ENCODE data around the gene TF.

TF gene

DNA sequence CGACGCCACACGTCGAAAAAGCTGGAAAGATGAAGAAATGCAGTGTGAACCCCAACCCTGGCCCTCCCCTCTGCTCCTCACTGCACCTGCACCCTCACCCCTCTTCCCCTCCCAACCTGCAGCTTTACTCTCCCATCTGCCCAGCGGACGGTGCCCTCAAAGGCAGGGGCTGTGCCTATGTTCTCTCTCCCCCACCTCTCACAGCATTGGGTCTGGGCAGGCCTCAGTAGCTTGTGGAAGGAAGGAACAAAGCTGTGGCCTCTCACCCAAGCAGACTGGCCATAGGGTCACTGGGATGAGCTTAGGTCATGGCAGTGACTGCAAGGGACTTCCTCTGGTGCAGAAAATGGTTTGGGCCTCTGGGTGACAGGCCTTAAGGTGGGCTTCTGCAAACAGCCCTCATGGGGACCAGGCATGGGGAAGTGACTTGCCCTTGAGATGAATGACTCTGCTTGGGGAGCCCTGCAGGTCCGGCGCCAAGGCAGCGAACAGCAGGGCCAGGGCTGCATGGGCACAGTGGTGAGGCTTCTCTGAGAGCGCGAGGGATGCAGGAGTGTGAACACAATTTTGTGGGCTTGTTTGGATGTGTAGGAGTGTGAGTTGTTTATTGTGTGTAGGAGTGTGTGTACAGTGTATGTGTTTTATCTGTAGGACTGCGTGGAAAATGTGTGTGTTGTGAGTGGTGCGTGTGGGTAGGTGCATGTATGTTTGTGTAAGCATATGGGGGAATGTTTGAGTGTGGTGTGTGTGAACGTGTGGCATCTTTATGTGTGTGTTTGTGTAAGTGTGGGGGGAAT is 88.6 kb downstream of the TF start:
- Histone ChIP-seq H3K4me1 (ENCODE audit: control insufficient read depth, insufficient read depth, low read length) (no peaks in the 10 kb centered on the region), H3K36me3 (ENCODE audit: control insufficient read depth, insufficient read depth, low read length) (no peaks in the 10 kb centered on the region), H3K27me3 (ENCODE audit: control insufficient read depth, insufficient read depth, low read length, poor library complexity, severe bottlenecking) (no peaks in the 10 kb centered on the region), H3K9me3 (ENCODE audit: control insufficient read depth, low read length) (no peaks in the 10 kb centered on the region), H3K4me3 (ENCODE audit: insufficient read depth, low read depth, low read length) (no peak overlapping the region), H3K27ac (ENCODE audit: insufficient read depth, low read depth, low read length, poor library complexity, severe bottlenecking) (no peak overlapping the region)
- 92 to 94% methylated on average over 14 of the region's 14 CpGs for WGBS, 2 experiments

DNA sequence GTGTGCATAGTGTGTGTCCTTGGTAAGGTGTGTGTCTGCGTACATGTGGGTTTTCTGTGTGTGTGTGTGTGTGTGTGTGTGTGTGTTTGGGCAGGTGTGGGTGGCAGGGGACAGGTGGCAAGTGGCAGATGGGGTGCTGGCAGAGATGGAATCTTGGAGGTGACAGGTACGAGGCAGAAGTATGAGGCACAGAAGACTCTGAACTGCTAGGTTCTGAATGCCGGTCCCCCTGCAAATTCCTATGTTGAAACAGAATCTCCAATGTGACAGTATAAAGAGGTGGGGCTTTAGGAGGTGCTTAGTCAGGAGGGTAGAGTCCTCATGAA is 89.2 kb downstream of the TF start:
- Histone ChIP-seq H3K27ac (ENCODE audit: insufficient read depth, low read depth, low read length, poor library complexity, severe bottlenecking) (no peak overlapping the region), H3K36me3 (ENCODE audit: control insufficient read depth, insufficient read depth, low read length) (no peaks in the 10 kb centered on the region), H3K27me3 (ENCODE audit: control insufficient read depth, insufficient read depth, low read length, poor library complexity, severe bottlenecking) (no peaks in the 10 kb centered on the region), H3K4me3 (ENCODE audit: insufficient read depth, low read depth, low read length) (no peak overlapping the region), H3K9me3 (ENCODE audit: control insufficient read depth, low read length) (no peaks in the 10 kb centered on the region), H3K4me1 (ENCODE audit: control insufficient read depth, insufficient read depth, low read length) (no peaks in the 10 kb centered on the region)
- WGBS, 2 experiments: 95 to 97% methylated on average over 3 of the region's 3 CpGs

DNA sequence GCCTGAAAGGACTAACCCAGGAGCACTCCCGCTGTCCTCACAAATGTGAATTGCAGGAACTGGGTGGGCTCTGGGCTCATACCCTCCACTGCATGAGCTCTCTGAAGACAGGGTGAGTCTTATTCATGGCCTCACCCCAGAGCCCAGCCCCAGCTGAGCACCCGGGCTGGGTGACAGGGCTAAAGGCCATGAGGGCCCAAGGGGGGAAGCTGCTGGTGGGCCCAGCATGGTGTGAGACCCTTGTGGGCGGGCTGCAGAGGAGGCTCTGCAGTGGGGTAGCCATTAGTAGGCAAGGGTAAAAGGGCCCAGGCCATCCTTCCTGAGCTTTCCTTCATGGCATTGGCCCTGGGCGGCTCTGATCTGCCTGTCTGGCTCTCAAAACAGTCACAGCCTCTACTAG is 89.8 kb downstream of the TF start:
- Histone ChIP-seq H3K27me3 (ENCODE audit: control insufficient read depth, insufficient read depth, low read length, poor library complexity, severe bottlenecking) (no peaks in the 10 kb centered on the region), H3K4me3 (ENCODE audit: insufficient read depth, low read depth, low read length) (no peak overlapping the region), H3K27ac (ENCODE audit: insufficient read depth, low read depth, low read length, poor library complexity, severe bottlenecking) (no peak overlapping the region), H3K4me1 (ENCODE audit: control insufficient read depth, insufficient read depth, low read length) (no peaks in the 10 kb centered on the region), H3K9me3 (ENCODE audit: control insufficient read depth, low read length) (no peaks in the 10 kb centered on the region), H3K36me3 (ENCODE audit: control insufficient read depth, insufficient read depth, low read length) (no peaks in the 10 kb centered on the region)
- WGBS, 2 experiments: 65 to 70% methylated on average over 4 of the region's 4 CpGs

DNA sequence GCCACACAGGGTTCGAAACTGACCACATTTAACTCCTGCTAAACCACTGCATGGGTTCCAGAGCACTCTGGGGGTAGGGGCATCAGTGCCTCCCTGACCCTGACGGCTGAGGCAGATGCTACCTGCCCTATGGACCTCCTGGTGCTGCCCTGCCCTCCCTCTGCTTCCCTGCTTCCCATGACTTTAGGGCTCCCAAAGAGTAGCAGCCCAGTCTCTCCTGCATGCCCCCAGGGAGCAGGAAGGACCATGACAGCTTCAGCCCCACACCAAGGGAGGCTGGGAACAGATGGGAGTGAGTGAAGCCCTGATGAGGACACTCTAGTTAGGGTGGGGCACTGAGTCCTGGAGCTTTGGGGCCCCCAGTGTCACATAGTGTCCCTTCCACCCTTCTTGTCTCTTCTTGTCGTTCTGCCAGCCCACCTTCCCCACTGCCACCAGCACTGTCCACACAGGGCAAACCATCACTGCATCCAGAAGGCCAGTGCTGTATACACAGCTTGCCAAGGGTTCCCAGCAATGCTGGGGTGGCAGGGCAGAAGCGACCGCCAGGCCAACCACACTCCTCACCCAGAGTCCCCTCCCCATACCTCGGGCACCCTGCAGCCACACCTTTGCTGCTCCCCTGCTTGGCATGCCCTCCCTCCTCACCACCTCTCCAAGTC is 90.4 kb downstream of the TF start:
- H3K27me3 ChIP-seq (ENCODE audit: control insufficient read depth, insufficient read depth, low read length, poor library complexity, severe bottlenecking): no peaks in the 10 kb centered on the region
- no peaks in the 10 kb centered on the region for H3K9me3 ChIP-seq (ENCODE audit: control insufficient read depth, low read length)
- no peaks in the 10 kb centered on the region for H3K4me1 ChIP-seq (ENCODE audit: control insufficient read depth, insufficient read depth, low read length)
- H3K36me3 ChIP-seq (ENCODE audit: control insufficient read depth, insufficient read depth, low read length): no peaks in the 10 kb centered on the region
- no peak overlapping the region for H3K27ac ChIP-seq (ENCODE audit: insufficient read depth, low read depth, low read length, poor library complexity, severe bottlenecking)
- WGBS, 2 experiments: 85 to 91% methylated on average over 6 of the region's 6 CpGs
- no peak overlapping the region for H3K4me3 ChIP-seq (ENCODE audit: insufficient read depth, low read depth, low read length)

DNA sequence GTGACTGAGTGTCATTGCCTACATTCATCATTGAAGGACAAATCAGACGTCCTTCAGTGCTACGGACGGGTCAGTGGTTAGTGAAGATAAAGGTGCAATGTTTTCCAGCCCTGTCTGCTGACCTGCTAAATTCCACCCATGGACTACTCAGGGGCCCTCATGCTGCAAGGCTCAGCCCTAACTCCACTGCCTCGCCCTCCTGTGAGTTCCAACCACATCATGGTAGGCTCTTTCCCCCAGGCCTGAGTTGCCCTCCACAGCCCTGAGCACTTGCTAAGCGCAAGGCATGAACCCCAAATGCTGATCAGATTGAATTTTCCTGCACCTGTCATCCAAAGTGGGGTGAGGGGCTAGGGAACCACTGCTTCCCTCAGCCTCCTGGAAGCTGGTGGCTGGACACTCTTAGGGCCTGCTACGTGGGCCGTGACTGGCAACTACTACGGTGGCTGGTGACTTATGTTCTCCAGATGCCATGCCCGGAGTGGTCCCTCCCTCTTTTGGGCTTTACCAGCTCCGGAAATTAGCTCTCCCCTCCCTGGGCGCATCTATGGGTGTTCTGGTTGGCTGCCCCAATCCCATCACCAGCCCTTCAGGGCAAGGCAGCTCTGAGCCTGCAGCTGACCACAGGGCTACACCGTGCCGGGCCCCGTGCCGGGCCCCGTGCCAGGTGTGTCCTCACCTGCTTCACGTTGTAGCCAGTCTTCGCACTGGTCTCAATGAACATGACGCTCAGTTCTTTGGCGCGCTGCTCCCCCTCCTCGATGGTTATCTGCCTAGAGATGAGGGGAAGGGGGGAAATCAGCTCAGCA is 91.5 kb downstream of the TF start:
- H3K9me3 ChIP-seq (ENCODE audit: control insufficient read depth, low read length): no peaks in the 10 kb centered on the region
- WGBS, 2 experiments: 93 to 95% methylated on average over 22 of the region's 22 CpGs
- H3K4me1 ChIP-seq (ENCODE audit: control insufficient read depth, insufficient read depth, low read length): no peaks in the 10 kb centered on the region
- no peak overlapping the region for H3K4me3 ChIP-seq (ENCODE audit: insufficient read depth, low read depth, low read length)
- H3K27ac ChIP-seq (ENCODE audit: insufficient read depth, low read depth, low read length, poor library complexity, severe bottlenecking): no peak overlapping the region
- no peaks in the 10 kb centered on the region for H3K36me3 ChIP-seq (ENCODE audit: control insufficient read depth, insufficient read depth, low read length)
- no peaks in the 10 kb centered on the region for H3K27me3 ChIP-seq (ENCODE audit: control insufficient read depth, insufficient read depth, low read length, poor library complexity, severe bottlenecking)

DNA sequence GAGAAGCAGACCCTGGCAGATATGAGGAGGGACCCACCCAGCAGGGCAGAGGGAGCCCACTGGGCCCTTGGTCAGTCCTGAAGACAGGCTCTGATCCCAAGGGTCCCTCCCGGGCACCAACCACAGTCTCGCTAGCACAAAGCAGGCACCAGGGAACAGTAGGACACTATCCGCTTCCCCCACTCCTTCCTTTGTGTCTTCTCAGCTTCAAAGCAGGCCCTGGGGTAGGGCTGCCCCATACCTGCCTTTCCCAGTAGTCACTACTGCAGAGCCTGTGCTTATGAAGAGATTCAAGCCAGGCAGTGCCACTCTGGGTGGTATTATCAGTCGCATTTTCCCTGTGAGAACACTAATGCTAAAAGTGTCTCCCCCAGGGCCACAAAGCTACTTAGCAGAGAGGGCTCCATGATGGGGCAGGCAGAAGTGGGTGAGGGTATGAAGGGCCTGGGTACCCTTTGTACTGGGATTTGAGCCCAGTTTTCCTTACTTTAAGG is 92.2 kb downstream of the TF start:
- WGBS, 2 experiments: 94% methylated on average over 4 of the region's 4 CpGs
- Histone ChIP-seq H3K27ac (ENCODE audit: insufficient read depth, low read depth, low read length, poor library complexity, severe bottlenecking) (no peak overlapping the region), H3K36me3 (ENCODE audit: control insufficient read depth, insufficient read depth, low read length) (no peaks in the 10 kb centered on the region), H3K4me1 (ENCODE audit: control insufficient read depth, insufficient read depth, low read length) (no peaks in the 10 kb centered on the region), H3K27me3 (ENCODE audit: control insufficient read depth, insufficient read depth, low read length, poor library complexity, severe bottlenecking) (no peaks in the 10 kb centered on the region), H3K9me3 (ENCODE audit: control insufficient read depth, low read length) (no peaks in the 10 kb centered on the region), H3K4me3 (ENCODE audit: insufficient read depth, low read depth, low read length) (no peak overlapping the region)

DNA sequence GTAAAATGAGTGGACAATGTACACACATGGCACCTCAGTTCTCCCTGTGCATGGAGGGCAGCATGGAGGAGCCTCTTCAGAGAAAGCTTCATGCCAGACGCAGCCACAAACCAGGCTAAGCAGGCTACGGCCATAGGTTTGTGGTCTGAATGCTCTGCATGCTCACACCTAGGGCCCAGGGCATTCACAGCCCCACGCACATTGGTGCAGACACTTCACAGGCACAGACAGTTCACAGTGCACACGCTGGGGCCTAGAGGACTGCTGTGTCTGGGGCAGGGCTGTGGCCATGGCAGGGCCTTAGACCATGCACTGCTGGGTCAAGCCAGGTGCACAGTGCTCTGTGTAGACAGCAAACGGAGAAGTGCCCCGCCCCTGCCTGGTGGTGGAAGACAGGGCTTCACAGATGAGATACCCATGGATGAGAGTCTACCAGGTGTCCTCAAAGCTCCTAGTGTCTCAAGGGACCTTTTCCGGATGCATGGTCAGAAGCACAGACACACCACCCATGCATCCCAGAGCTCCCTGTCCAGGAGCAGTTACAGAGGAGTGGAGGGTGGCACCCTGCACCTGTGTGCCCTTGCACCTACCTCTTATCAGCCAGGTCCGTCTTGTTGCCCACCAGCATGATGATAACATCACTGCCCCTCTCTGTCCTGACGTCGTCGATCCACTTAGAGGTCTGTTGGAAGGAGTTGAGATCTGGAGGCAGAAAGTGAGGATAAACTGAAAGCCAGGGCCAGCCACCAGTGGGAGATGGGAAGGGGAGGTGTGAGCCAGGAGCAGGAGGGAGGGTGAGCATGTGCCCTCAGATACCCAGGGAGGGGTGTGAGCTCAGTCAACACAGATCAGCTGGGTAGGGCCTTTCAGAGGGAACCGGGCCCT is 93.0 kb downstream of the TF start:
- Histone ChIP-seq H3K27me3 (ENCODE audit: control insufficient read depth, insufficient read depth, low read length, poor library complexity, severe bottlenecking) (no peaks in the 10 kb centered on the region), H3K27ac (ENCODE audit: insufficient read depth, low read depth, low read length, poor library complexity, severe bottlenecking) (no peak overlapping the region), H3K4me3 (ENCODE audit: insufficient read depth, low read depth, low read length) (no peak overlapping the region), H3K9me3 (ENCODE audit: control insufficient read depth, low read length) (no peaks in the 10 kb centered on the region), H3K4me1 (ENCODE audit: control insufficient read depth, insufficient read depth, low read length) (no peaks in the 10 kb centered on the region), H3K36me3 (ENCODE audit: control insufficient read depth, insufficient read depth, low read length) (no peaks in the 10 kb centered on the region)
- 94% methylated on average over 12 of the region's 12 CpGs for whole genome bisulfite sequencing, 2 experiments

DNA sequence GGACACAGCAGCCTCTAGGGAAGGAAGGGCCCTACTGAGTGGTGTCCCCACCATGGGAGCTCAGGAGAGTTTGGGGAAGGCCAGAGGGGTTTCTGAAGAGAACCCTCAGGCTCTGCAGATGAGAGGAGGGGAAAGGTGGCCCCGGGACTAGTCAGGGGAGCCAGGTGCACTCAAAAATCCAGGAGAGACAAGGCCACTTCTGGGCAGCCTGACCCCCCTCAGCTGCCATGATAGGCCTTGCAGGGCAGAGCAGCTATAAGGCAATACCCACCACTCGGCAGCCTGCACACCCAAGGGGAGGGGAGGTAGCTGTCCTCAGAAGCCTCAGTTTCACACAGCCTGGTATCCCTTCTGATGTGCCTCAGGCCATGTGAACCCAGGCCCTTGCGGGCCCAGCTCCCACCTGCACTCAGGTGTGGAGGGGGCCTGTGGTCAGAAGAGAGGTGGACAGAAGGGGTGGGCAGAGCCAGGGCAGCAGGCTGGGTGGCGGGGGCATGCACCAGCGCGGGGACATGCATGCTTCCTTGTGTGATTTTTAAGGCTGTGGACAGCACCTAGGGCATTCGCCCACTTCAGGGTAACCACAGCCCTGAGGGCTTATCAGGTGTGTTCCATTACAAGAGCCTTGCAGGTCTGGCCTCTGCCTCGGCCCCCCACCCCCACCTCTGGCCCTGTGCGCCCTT is 94.0 kb downstream of the TF start:
- Histone ChIP-seq H3K4me3 (ENCODE audit: insufficient read depth, low read depth, low read length) (no peak overlapping the region), H3K27me3 (ENCODE audit: control insufficient read depth, insufficient read depth, low read length, poor library complexity, severe bottlenecking) (no peaks in the 10 kb centered on the region), H3K36me3 (ENCODE audit: control insufficient read depth, insufficient read depth, low read length) (no peaks in the 10 kb centered on the region), H3K4me1 (ENCODE audit: control insufficient read depth, insufficient read depth, low read length) (no peaks in the 10 kb centered on the region), H3K27ac (ENCODE audit: insufficient read depth, low read depth, low read length, poor library complexity, severe bottlenecking) (no peak overlapping the region), H3K9me3 (ENCODE audit: control insufficient read depth, low read length) (no peaks in the 10 kb centered on the region)
- 92 to 93% methylated on average over 9 of the region's 9 CpGs for WGBS, 2 experiments

DNA sequence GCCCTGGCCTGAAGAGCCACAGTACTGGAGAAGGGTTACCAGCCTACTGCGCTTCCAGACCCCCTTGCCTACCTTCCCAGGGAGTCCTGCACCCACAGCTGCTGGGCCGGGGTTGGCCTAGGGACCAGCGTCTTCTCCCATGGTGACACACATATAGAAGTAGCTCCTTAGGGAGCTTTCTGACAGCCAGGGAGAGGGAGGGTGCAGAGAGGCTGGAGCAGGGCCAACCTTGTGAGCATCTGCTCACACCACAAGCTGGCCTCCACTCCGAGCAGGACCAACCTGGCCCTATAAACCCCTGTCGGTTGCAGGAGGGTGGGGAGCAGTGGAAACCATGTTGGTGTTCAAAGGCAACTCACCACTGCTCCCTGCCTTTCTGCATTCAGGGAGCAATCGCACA is 94.6 kb downstream of the TF start:
- H3K4me3 ChIP-seq (ENCODE audit: insufficient read depth, low read depth, low read length): no peak overlapping the region
- no peaks in the 10 kb centered on the region for H3K4me1 ChIP-seq (ENCODE audit: control insufficient read depth, insufficient read depth, low read length)
- no peaks in the 10 kb centered on the region for H3K36me3 ChIP-seq (ENCODE audit: control insufficient read depth, insufficient read depth, low read length)
- H3K27me3 ChIP-seq (ENCODE audit: control insufficient read depth, insufficient read depth, low read length, poor library complexity, severe bottlenecking): no peaks in the 10 kb centered on the region
- no peaks in the 10 kb centered on the region for H3K9me3 ChIP-seq (ENCODE audit: control insufficient read depth, low read length)
- WGBS, 2 experiments: 93 to 98% methylated on average over 6 of the region's 6 CpGs
- H3K27ac ChIP-seq (ENCODE audit: insufficient read depth, low read depth, low read length, poor library complexity, severe bottlenecking): no peak overlapping the region
